Measurements from ENCODE around the gene DUSP9. TPM values are rescaled to one million over a fixed set of nuclear protein-coding genes. Genes with fewer than 3 reads are reported as not detected.

Gene DUSP9
- total and polyA plus RNA-seq, 5 experiments from 2014 or later, result not detected

- H3K4me3 Mint-ChIP-seq, result peak overlapping the region in 1 of 10 donors; percentile 11
- no peaks in the 10 kb centered on the region for H3K27me3 Mint-ChIP-seq
- H3K9me3 Mint-ChIP-seq, result peaks cover 0 to 2% (median 0%) of the 10 kb centered on the region in 9 donors
- no peaks in the 10 kb centered on the region for H3K36me3 Mint-ChIP-seq
- H3K27ac Mint-ChIP-seq, result no peak overlapping the region
- H3K4me1 Mint-ChIP-seq, result peaks cover 3 to 16% (median 8%) of the 10 kb centered on the region in 4 donors
- POLR2A ChIA-PET, result interaction anchor here (0.7 kb wide), 1 partner anchor 11 kb away, joined by 3 read pairs; no protein-coding TSS in a partner anchor
- DNase-seq, result no peak
- ATAC-seq, result no peak
Measured at GRCh38 chrX:153608806-153609205, 38.2 kb upstream of the DUSP9 start.

DNA sequence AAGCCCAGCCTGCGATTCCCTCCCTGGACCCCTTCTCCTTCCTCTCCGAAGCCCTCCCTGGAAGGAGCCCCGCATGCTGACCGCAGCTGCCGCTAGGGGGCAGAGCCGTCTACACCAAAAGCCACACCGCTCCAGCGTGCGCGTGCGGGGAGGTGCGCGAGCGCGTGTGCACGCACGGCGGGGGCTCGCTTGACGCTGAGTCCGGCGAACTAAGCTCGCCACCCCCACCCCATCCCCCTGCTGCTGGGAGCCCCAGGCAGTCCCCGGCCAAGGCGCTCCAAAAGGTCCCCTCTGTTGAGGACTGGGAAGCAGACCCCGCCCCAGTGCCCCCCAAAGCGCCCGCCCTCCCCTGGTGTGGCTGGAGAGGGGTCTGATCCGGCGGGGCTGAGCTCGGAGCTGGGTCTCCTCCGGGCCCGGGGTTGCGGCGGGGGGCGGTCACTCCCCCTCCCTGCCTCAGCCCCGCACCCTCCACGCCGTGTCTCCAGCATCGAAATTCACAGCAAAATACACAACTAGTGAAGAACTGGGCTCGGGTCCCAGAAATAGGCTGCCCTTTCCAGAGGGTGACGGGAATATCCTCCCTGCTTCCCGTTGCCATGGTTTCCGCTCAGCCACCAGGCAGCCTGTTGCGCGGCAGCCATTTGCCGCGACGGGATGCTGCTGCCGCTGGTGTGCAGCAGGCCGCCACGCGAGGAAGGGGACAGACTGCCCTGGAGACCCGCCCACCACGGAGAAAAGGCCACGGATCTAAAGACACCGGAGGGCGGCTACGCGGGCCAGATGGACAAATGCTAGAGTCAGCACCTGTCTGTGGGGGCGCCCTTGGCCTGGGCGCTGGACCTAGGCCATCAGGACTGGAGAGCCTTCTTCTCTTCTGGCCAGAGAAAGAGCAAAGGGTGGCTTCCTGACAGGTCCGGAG lies 36.8 kb upstream of the DUSP9 start:
- Mint-ChIP-seq H3K27ac (peak overlapping the region in 9 of 10 donors; percentile 27 to 90 (median 80)), H3K4me1 (peaks cover 6 to 17% (median 13%) of the 10 kb centered on the region in 4 donors), H3K4me3 (peak overlapping the region; percentile 79 to 93 (median 86)), H3K27me3 (no peaks in the 10 kb centered on the region), H3K36me3 (no peaks in the 10 kb centered on the region), H3K9me3 (peaks cover 0 to 2% (median 0%) of the 10 kb centered on the region in 9 donors)
- DNase-seq, result peak; percentile 62 to 86 (median 76)
- POLR2A ChIA-PET, result interaction anchor here (0.6 kb wide), 1 partner anchor 12 kb away, joined by 3 read pairs; no protein-coding TSS in a partner anchor
- ATAC-seq, result peak; percentile 89 to 93

- H3K4me3 Mint-ChIP-seq, result peak overlapping the region; percentile 79 to 93 (median 86)
- peak overlapping the region in 7 of 10 donors; percentile 21 to 86 (median 60) for H3K27ac Mint-ChIP-seq
- H3K27me3 Mint-ChIP-seq, result no peaks in the 10 kb centered on the region
- POLR2A ChIA-PET, result no interaction called here
- H3K36me3 Mint-ChIP-seq, result no peaks in the 10 kb centered on the region
- H3K9me3 Mint-ChIP-seq, result peaks cover 0 to 2% (median 0%) of the 10 kb centered on the region in 9 donors
- ATAC-seq, result no peak
- no peak for DNase-seq
- H3K4me1 Mint-ChIP-seq, result peaks cover 7 to 19% (median 14%) of the 10 kb centered on the region in 4 donors
Measured at GRCh38 chrX:153610836-153611213, 36.2 kb upstream of the DUSP9 start.

GRCh38 chrX:153611298-153612095 lies 35.5 kb upstream of the DUSP9 start:
- no peak for DNase-seq
- Mint-ChIP-seq H3K27ac (peak overlapping the region in 3 of 10 donors; percentile 24 to 63 (median 56)), H3K4me1 (peaks cover 7 to 19% (median 14%) of the 10 kb centered on the region in 4 donors), H3K36me3 (no peaks in the 10 kb centered on the region), H3K27me3 (no peaks in the 10 kb centered on the region), H3K4me3 (peak overlapping the region in 5 of 10 donors; percentile 19 to 86 (median 52)), H3K9me3 (peaks cover 0 to 2% (median 0%) of the 10 kb centered on the region in 9 donors)
- no peak for ATAC-seq
- POLR2A ChIA-PET, result no interaction called here

DNA sequence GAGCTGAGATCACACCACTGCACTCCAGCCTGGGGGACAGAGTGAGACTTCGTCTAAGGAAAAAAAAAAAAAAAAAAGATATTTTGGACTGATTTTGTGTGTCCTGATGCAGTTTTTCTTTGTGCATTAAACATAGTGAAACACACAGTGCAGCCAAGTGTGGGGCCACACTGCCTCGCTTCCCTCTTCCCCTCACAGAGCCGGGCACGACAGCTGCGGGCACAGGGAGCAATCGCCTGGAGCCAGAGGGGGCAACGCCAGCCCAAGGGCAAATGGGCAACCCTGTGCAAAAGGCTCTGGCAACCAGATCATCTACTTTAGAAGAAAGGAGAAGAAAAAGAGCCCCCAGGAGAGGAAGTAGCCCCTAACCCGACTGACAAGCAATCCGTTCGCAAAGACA lies 34.6 kb upstream of the DUSP9 start:
- DNase-seq (no peak), ATAC-seq (no peak)
- Mint-ChIP-seq H3K4me3 (peak overlapping the region in 2 of 10 donors; percentile 50 to 58), H3K27me3 (no peaks in the 10 kb centered on the region), H3K27ac (no peak overlapping the region), H3K36me3 (no peaks in the 10 kb centered on the region), H3K9me3 (peaks cover 0 to 2% (median 0%) of the 10 kb centered on the region in 9 donors), H3K4me1 (peaks cover 7 to 19% (median 14%) of the 10 kb centered on the region in 4 donors)
- POLR2A ChIA-PET, result no interaction called here

DNA sequence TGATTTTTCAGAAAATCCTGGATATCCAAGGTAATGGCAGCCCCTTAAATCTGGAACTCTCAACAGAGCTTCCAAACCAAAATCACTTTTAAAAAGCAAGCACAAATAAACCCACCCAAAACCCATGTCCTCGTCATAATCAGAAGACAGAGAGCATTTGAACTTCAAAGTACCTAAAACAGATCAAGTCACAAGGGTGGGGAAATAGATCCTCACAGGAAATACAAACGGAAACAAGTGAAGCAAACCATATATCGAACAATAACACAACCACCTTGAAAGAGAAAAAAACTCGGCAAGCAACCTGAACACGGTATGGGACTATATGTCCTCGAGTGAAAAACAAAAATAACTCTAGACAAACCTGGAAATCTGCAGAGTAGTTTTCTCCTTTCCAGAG lies 32.2 kb upstream of the DUSP9 start:
- peak in 1 of 2 donors; percentile 66 for ATAC-seq
- no peaks in the 10 kb centered on the region for H3K27me3 Mint-ChIP-seq
- H3K9me3 Mint-ChIP-seq, result peaks cover 0 to 2% (median 0%) of the 10 kb centered on the region in 9 donors
- H3K4me1 Mint-ChIP-seq, result peaks cover 6 to 16% (median 10%) of the 10 kb centered on the region in 4 donors
- peak in 2 of 10 donors; percentile 46 to 49 for DNase-seq
- H3K4me3 Mint-ChIP-seq, result peak overlapping the region in 7 of 10 donors; percentile 0 to 60 (median 33)
- no peaks in the 10 kb centered on the region for H3K36me3 Mint-ChIP-seq
- H3K27ac Mint-ChIP-seq, result peak overlapping the region in 9 of 10 donors; percentile 43 to 89 (median 74)
- POLR2A ChIA-PET, result no interaction called here

DNA sequence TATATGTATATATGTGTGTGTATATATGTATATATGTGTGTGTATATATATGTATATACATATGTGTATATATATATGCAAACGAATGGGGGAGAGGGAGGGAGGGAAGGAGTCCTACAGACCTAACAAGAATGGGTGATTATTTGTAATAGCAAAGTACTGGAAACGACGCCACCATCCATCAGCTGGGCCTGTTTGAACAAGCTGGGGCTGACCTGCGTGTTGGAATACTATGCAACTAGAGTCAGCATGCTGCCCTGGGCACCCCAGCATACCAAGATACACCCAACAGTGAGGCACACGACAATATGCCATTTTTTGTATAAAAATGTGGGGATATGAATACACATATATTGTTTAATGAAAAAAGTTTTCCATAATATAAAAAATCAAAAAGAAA lies 26.4 kb upstream of the DUSP9 start:
- H3K27me3 Mint-ChIP-seq, result no peaks in the 10 kb centered on the region
- no peak for ATAC-seq
- POLR2A ChIA-PET, result no interaction called here

GRCh38 chrX:153621949-153622598 lies 24.9 kb upstream of the DUSP9 start:
- Mint-ChIP-seq H3K4me1 (no peaks in the 10 kb centered on the region), H3K36me3 (no peaks in the 10 kb centered on the region), H3K9me3 (peaks cover 0 to 1% (median 0%) of the 10 kb centered on the region in 9 donors), H3K27me3 (no peaks in the 10 kb centered on the region), H3K27ac (no peak overlapping the region), H3K4me3 (no peak overlapping the region)
- POLR2A ChIA-PET, result no interaction called here
- ATAC-seq, result no peak
- DNase-seq, result peak in 1 of 10 donors; percentile 6

More for the DNA sequence above, 26.4 kb upstream of the DUSP9 start:
- Mint-ChIP-seq H3K4me1 (no peaks in the 10 kb centered on the region), H3K9me3 (no peaks in the 10 kb centered on the region), H3K36me3 (no peaks in the 10 kb centered on the region), H3K27ac (no peak overlapping the region), H3K4me3 (no peak overlapping the region)
- DNase-seq, result no peak

- H3K36me3 Mint-ChIP-seq, result no peaks in the 10 kb centered on the region
- H3K4me1 Mint-ChIP-seq, result no peaks in the 10 kb centered on the region
- H3K27ac Mint-ChIP-seq, result no peak overlapping the region
- no peak overlapping the region for H3K4me3 Mint-ChIP-seq
- DNase-seq (no peak), ATAC-seq (no peak)
- H3K27me3 Mint-ChIP-seq, result no peaks in the 10 kb centered on the region
- peaks cover 0 to 3% (median 0%) of the 10 kb centered on the region in 9 donors for H3K9me3 Mint-ChIP-seq
- POLR2A ChIA-PET, result interaction anchor here (0.6 kb wide), 1 partner anchor 11 kb away, joined by 3 read pairs; no protein-coding TSS in a partner anchor
Measured at GRCh38 chrX:153622661-153623309, 24.2 kb upstream of the DUSP9 start.

DNA sequence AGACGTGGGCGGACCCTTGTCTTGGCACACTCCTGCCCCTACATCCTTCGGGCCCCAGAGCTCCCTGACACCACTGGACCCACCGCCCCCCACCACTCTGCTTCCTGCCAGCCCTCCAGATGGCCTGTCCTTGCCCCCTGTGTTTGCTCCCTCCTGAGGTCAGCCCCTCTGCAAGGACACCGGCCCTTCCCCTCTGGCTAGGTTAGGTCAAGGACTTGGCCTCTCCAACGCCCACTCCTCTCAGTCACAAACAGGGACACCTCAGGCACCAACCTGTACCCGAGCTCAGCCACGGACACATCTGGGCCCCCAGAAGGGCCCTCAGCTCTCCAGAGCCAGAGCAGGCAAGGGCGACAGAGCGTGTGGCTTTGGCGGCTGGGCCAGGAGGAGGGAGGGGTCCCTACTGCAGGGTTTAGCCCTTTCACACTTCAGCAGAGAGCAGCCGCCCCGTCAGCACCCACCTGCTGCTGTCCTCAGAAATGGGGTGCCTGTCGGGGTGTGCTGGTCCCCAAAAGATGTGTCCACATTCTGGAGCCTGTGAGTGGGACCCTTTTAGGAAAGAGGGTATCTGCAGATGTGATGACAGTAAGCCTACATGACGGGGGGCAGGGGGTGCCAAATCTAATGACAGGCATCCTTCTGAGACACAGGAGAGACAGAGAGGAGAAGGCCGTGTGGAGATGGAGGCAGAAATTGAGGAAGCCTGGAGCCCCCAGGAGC lies 23.5 kb upstream of the DUSP9 start:
- H3K27ac Mint-ChIP-seq, result no peak overlapping the region
- POLR2A ChIA-PET, result interaction anchor here (0.6 kb wide), 1 partner anchor 10 kb away, joined by 3 read pairs; no protein-coding TSS in a partner anchor
- H3K4me3 Mint-ChIP-seq, result no peak overlapping the region
- no peaks in the 10 kb centered on the region for H3K36me3 Mint-ChIP-seq
- no peaks in the 10 kb centered on the region for H3K4me1 Mint-ChIP-seq
- H3K9me3 Mint-ChIP-seq, result peaks cover 0 to 3% (median 0%) of the 10 kb centered on the region in 9 donors
- DNase-seq (peak in 1 of 10 donors; percentile 47), ATAC-seq (no peak)
- H3K27me3 Mint-ChIP-seq, result no peaks in the 10 kb centered on the region

Measured in naive thymus-derived CD8-positive, alpha-beta T cell (primary cell).